K562 (cell line): ENCODE results near the gene BTBD16.

Source experiments
- ATF1 ChIP-seq, 2 experiments: fragments of 450-650 bp in 1 of 2; IDR thresholded peaks; 2 replicates each; pipeline ENCODE4 v1.6.1; 2016; ENCODE audit warnings: missing compliant biosample characterization in 1 of 2, missing genetic modification characterization in 1 of 2
- CC2D1A ChIP-seq: fragments of 450-650 bp; IDR thresholded peaks from 2 replicates; pipeline ENCODE4 v1.6.1; 2017; ENCODE audit warnings: mild to moderate bottlenecking
- CTCF ChIP-seq, 3 experiments: IDR thresholded peaks in 2 of 3; conservative IDR thresholded peaks in 1 of 3; 2 replicates each; pipeline ENCODE4 v1.5.1; 2011 to 2012; ENCODE audit warnings: low read length in 3 of 3, mild to moderate bottlenecking in 3 of 3, control low read depth in 2 of 3, improper control_type of control experiment in 1 of 3, inconsistent platforms in 1 of 3, low read depth in 1 of 3, mixed read lengths in 1 of 3, moderate library complexity in 1 of 3; ENCODE audit not compliant: insufficient read depth in 2 of 3
- EZH2 ChIP-seq: IDR thresholded peaks from 2 replicates; pipeline ENCODE4 v1.6.1; 2012; ENCODE audit warnings: low read depth, mild to moderate bottlenecking, inconsistent platforms, low read length, borderline replicate concordance
- GTF2F1 ChIP-seq: IDR thresholded peaks from 2 replicates; pipeline ENCODE4 v1.6.1; 2011; ENCODE audit warnings: low read depth, low read length, improper control_type of control experiment
- MAZ ChIP-seq, 2 experiments: fragments of 450-650 bp in 1 of 2; sonication (generic) in 1 of 2; formaldehyde crosslinking; IDR thresholded peaks in 1 of 2; conservative IDR thresholded peaks in 1 of 2; 2 replicates each; pipeline versions ENCODE4 v1.4.0 to v1.5.0; 2020; ENCODE audit warnings: mild to moderate bottlenecking in 1 of 2, missing genetic modification reagents in 1 of 2
- MYC ChIP-seq, 2 experiments: fragments of 250-450 bp in 1 of 2; sonication (Bioruptor Pico) in 1 of 2; IDR thresholded peaks; 2 replicates each; pipeline versions ENCODE4 v1.5.1 to v1.6.1; 2012 to 2021; ENCODE audit warnings: low read depth in 2 of 2, borderline replicate concordance in 1 of 2, improper control_type of control experiment in 1 of 2, low read length in 1 of 2, mild to moderate bottlenecking in 1 of 2, moderate library complexity in 1 of 2
- REST ChIP-seq, 2 experiments: fragments of 450-650 bp; formaldehyde crosslinking in 1 of 2; IDR thresholded peaks; 2 replicates each; pipeline versions ENCODE4 v1.4.0 to v1.6.1; 2014 to 2020; ENCODE audit warnings: mild to moderate bottlenecking in 2 of 2, borderline replicate concordance in 1 of 2, low read depth in 1 of 2
- RFX5 ChIP-seq: IDR thresholded peaks from 2 replicates; pipeline ENCODE4 v1.6.1; 2011; ENCODE audit warnings: low read depth, mild to moderate bottlenecking, improper control_type of control experiment, low read length
- TAF1 ChIP-seq: IDR thresholded peaks from 2 replicates; pipeline ENCODE4 v1.6.1; 2011; ENCODE audit warnings: mild to moderate bottlenecking, low read length, moderate library complexity; ENCODE audit not compliant: insufficient read depth, control insufficient read depth, severe bottlenecking; ENCODE audit errors: extremely low read depth
- TBP ChIP-seq: optimal IDR thresholded peaks from 2 replicates; pipeline ENCODE3; 2011; ENCODE audit warnings: low read depth, low read length, improper control_type of control experiment
- WHSC1 ChIP-seq: IDR thresholded peaks from one replicate; pipeline ENCODE4 v1.6.1; 2012; ENCODE audit warnings: low read length, control low read depth, inconsistent platforms
- ZNF121 ChIP-seq: sonication (generic); formaldehyde crosslinking; conservative IDR thresholded peaks from 2 replicates; pipeline ENCODE4 v1.8.0; 2022; ENCODE audit warnings: missing genetic modification reagents
- ZSCAN29 ChIP-seq: fragments of 450-650 bp; IDR thresholded peaks from 2 replicates; pipeline ENCODE4 v1.6.1; 2017

- TF ChIP-seq RFX5 = no peak
- no peak for TF ChIP-seq GTF2F1
- TF ChIP-seq WHSC1 = no peak
- TF ChIP-seq TBP = no peak
- no peak for TF ChIP-seq ATF1 (CRISPR knock-in tag; IDR thresholded peaks at IDR 0.05)
- no peak for TF ChIP-seq ATF1 (tag; IDR thresholded peaks at IDR 0.05)
- no peak for TF ChIP-seq CTCF (IDR thresholded peaks at IDR 0.05 in 2 of 3, conservative IDR thresholded peaks at IDR 0.05 in 1 of 3; ENCODE audit: insufficient read depth in 2 of 3, low read depth in 1 of 3, low read length in 3 of 3)
- TF ChIP-seq TAF1 = no peak
- TF ChIP-seq REST (IDR thresholded peaks at IDR 0.05; ENCODE audit: borderline replicate concordance) = no peak
- no peak for TF ChIP-seq REST (CRISPR knock-in tag; IDR thresholded peaks at IDR 0.05; ENCODE audit: low read depth)
- no peak for TF ChIP-seq MAZ (CRISPR knock-in tag; conservative IDR thresholded peaks at IDR 0.05 in 1 of 2, IDR thresholded peaks at IDR 0.05 in 1 of 2)
- no peak for TF ChIP-seq MYC (IDR thresholded peaks at IDR 0.05; ENCODE audit: low read depth, low read length)
- no peak for TF ChIP-seq MYC (CRISPR knock-in tag; IDR thresholded peaks at IDR 0.05; ENCODE audit: borderline replicate concordance, low read depth)
- TF ChIP-seq CC2D1A = no peak
- TF ChIP-seq ZSCAN29 = no peak
- no peak for TF ChIP-seq ZNF121 (CRISPR knock-in tag)
- TF ChIP-seq EZH2 = no peak
These were observed 65.2 kb downstream of the BTBD16 start for GRCh38 chr10:122336332-122336731.
